Effector memory CD8-positive, alpha-beta T cell (primary cell): Measurements from ENCODE around the gene FCHO2.

Source experiments
- ATAC-seq: fragments of 150-1000 bp; cut with Tn5 transposase; replicated peaks from 2 replicates; pipeline ENCODE4 v1.10.0; 2021; ENCODE audit warnings: mild to moderate bottlenecking, moderate library complexity
- DNase-seq, 3 experiments: peaks; one replicate each; pipeline ENCODE4 v3.0.0; 2021
- H3K27ac Mint-ChIP-seq, 2 donors: one replicate each; pipeline ENCODE4 v1.8.0; 2022; ENCODE audit warnings: mild to moderate bottlenecking in 2 of 2, mixed read lengths in 2 of 2, moderate library complexity in 2 of 2
- H3K27me3 Mint-ChIP-seq, 2 donors: one replicate each; pipeline ENCODE4 v1.8.0; 2022; ENCODE audit warnings: mixed read lengths in 2 of 2
- H3K36me3 Mint-ChIP-seq: one replicate; pipeline ENCODE4 v1.8.0; 2022; ENCODE audit warnings: mild to moderate bottlenecking, moderate library complexity, mixed read lengths; ENCODE audit not compliant: insufficient read depth
- H3K4me1 Mint-ChIP-seq, 2 donors: one replicate each; pipeline ENCODE4 v1.8.0; 2022; ENCODE audit warnings: low read depth in 2 of 2, mixed read lengths in 2 of 2
- H3K4me3 Mint-ChIP-seq, 2 donors: one replicate each; pipeline ENCODE4 v1.8.0; 2022; ENCODE audit warnings: mild to moderate bottlenecking in 2 of 2, mixed read lengths in 2 of 2, moderate library complexity in 2 of 2
- H3K9me3 Mint-ChIP-seq, 2 donors: one replicate each; pipeline ENCODE4 v1.8.0; 2022; ENCODE audit warnings: mixed read lengths in 2 of 2

FCHO2 gene

GRCh38 chr5:73088026-73088425 is 132.2 kb downstream of the FCHO2 start:
- ATAC-seq = no peak
- Mint-ChIP-seq H3K27ac (no peak overlapping the region), H3K4me3 (no peak overlapping the region)

GRCh38 chr5:73093943-73094342 is 138.1 kb downstream of the FCHO2 start:
- ATAC-seq = no peak

More at GRCh38 chr5:73088026-73088425, 132.2 kb downstream of the FCHO2 start:
- H3K36me3 Mint-ChIP-seq = peaks cover 5% of the 10 kb centered on the region
- H3K9me3 Mint-ChIP-seq = no peaks in the 10 kb centered on the region
- no peak for DNase-seq
- no peaks in the 10 kb centered on the region for H3K4me1 Mint-ChIP-seq
- H3K27me3 Mint-ChIP-seq = no peaks in the 10 kb centered on the region

GRCh38 chr5:73094415-73094814 is 138.6 kb downstream of the FCHO2 start:
- Mint-ChIP-seq H3K27me3 (no peaks in the 10 kb centered on the region), H3K36me3 (no peaks in the 10 kb centered on the region), H3K27ac (no peak overlapping the region), H3K9me3 (no peaks in the 10 kb centered on the region), H3K4me3 (no peak overlapping the region), H3K4me1 (peaks cover 11 to 15% of the 10 kb centered on the region in 2 donors)
- ATAC-seq = no peak
- no peak for DNase-seq

More at GRCh38 chr5:73093943-73094342, 138.1 kb downstream of the FCHO2 start:
- H3K27ac Mint-ChIP-seq = no peak overlapping the region
- DNase-seq = no peak
- H3K36me3 Mint-ChIP-seq = no peaks in the 10 kb centered on the region
- H3K27me3 Mint-ChIP-seq = no peaks in the 10 kb centered on the region
- peaks cover 11 to 15% of the 10 kb centered on the region in 2 donors for H3K4me1 Mint-ChIP-seq
- no peak overlapping the region for H3K4me3 Mint-ChIP-seq
- no peaks in the 10 kb centered on the region for H3K9me3 Mint-ChIP-seq

GRCh38 chr5:73095564-73096238 is 139.9 kb downstream of the FCHO2 start:
- Mint-ChIP-seq H3K36me3 (no peaks in the 10 kb centered on the region), H3K4me3 (peak overlapping the region; percentile 20 to 43), H3K9me3 (no peaks in the 10 kb centered on the region), H3K4me1 (peaks cover 11 to 15% of the 10 kb centered on the region in 2 donors), H3K27me3 (no peaks in the 10 kb centered on the region), H3K27ac (peak overlapping the region; percentile 80 to 87)
- DNase-seq (no peak), ATAC-seq (peak; percentile 59)

GRCh38 chr5:73096239-73096575 is 140.4 kb downstream of the FCHO2 start:
- H3K27me3 Mint-ChIP-seq = no peaks in the 10 kb centered on the region
- no peaks in the 10 kb centered on the region for H3K36me3 Mint-ChIP-seq
- H3K27ac Mint-ChIP-seq = peak overlapping the region; percentile 80 to 87
- peak; percentile 93 for ATAC-seq
- peaks cover 11 to 15% of the 10 kb centered on the region in 2 donors for H3K4me1 Mint-ChIP-seq
- peak overlapping the region; percentile 20 to 43 for H3K4me3 Mint-ChIP-seq
- no peaks in the 10 kb centered on the region for H3K9me3 Mint-ChIP-seq
- DNase-seq = peak in 2 of 3 experiments; percentile 4 to 7

- no peak overlapping the region for H3K4me3 Mint-ChIP-seq
- H3K27ac Mint-ChIP-seq = no peak overlapping the region
- H3K36me3 Mint-ChIP-seq = no peaks in the 10 kb centered on the region
- peaks cover 11 to 15% of the 10 kb centered on the region in 2 donors for H3K4me1 Mint-ChIP-seq
- ATAC-seq = no peak
- no peaks in the 10 kb centered on the region for H3K9me3 Mint-ChIP-seq
- DNase-seq = no peak
- no peaks in the 10 kb centered on the region for H3K27me3 Mint-ChIP-seq
These were observed 141.9 kb downstream of the FCHO2 start for GRCh38 chr5:73097740-73098139.

- Mint-ChIP-seq H3K36me3 (no peaks in the 10 kb centered on the region), H3K4me1 (peaks cover 11 to 15% of the 10 kb centered on the region in 2 donors), H3K27me3 (peaks cover 0 to 12% of the 10 kb centered on the region in 2 donors), H3K4me3 (no peak overlapping the region), H3K9me3 (no peaks in the 10 kb centered on the region), H3K27ac (no peak overlapping the region)
- ATAC-seq (no peak), DNase-seq (no peak)
These were observed 144.3 kb downstream of the FCHO2 start for GRCh38 chr5:73100109-73100508.

- H3K27me3 Mint-ChIP-seq = peaks cover 5 to 18% of the 10 kb centered on the region in 2 donors
- no peak overlapping the region for H3K27ac Mint-ChIP-seq
- DNase-seq (no peak), ATAC-seq (no peak)
- H3K36me3 Mint-ChIP-seq = no peaks in the 10 kb centered on the region
- H3K4me1 Mint-ChIP-seq = no peaks in the 10 kb centered on the region
- H3K4me3 Mint-ChIP-seq = no peak overlapping the region
- no peaks in the 10 kb centered on the region for H3K9me3 Mint-ChIP-seq
These were observed 148.0 kb downstream of the FCHO2 start for GRCh38 chr5:73103870-73104299.

- Mint-ChIP-seq H3K4me3 (no peak overlapping the region), H3K27me3 (peaks cover 10 to 20% of the 10 kb centered on the region in 2 donors), H3K27ac (no peak overlapping the region), H3K36me3 (no peaks in the 10 kb centered on the region), H3K4me1 (no peaks in the 10 kb centered on the region), H3K9me3 (no peaks in the 10 kb centered on the region)
- ATAC-seq = no peak
- no peak for DNase-seq
These were observed 148.5 kb downstream of the FCHO2 start for GRCh38 chr5:73104326-73104725.

- Mint-ChIP-seq H3K9me3 (no peaks in the 10 kb centered on the region), H3K36me3 (no peaks in the 10 kb centered on the region), H3K27me3 (peaks cover 22 to 30% of the 10 kb centered on the region in 2 donors), H3K4me1 (no peaks in the 10 kb centered on the region), H3K4me3 (no peak overlapping the region), H3K27ac (no peak overlapping the region)
- ATAC-seq = no peak
- no peak for DNase-seq
These were observed 150.5 kb downstream of the FCHO2 start for GRCh38 chr5:73106335-73106734.

GRCh38 chr5:73110190-73110589 is 154.3 kb downstream of the FCHO2 start:
- no peak for DNase-seq
- Mint-ChIP-seq H3K9me3 (no peaks in the 10 kb centered on the region), H3K36me3 (no peaks in the 10 kb centered on the region), H3K4me3 (no peak overlapping the region), H3K27me3 (peaks cover 35 to 38% of the 10 kb centered on the region in 2 donors), H3K27ac (no peak overlapping the region), H3K4me1 (peaks cover 0 to 17% of the 10 kb centered on the region in 2 donors)
- ATAC-seq = no peak

- no peak overlapping the region for H3K4me3 Mint-ChIP-seq
- ATAC-seq (no peak), DNase-seq (no peak)
- peaks cover 36 to 41% of the 10 kb centered on the region in 2 donors for H3K27me3 Mint-ChIP-seq
- H3K9me3 Mint-ChIP-seq = no peaks in the 10 kb centered on the region
- no peak overlapping the region for H3K27ac Mint-ChIP-seq
- H3K36me3 Mint-ChIP-seq = no peaks in the 10 kb centered on the region
- H3K4me1 Mint-ChIP-seq = peaks cover 0 to 17% of the 10 kb centered on the region in 2 donors
These were observed 155.7 kb downstream of the FCHO2 start for GRCh38 chr5:73111536-73111935.

GRCh38 chr5:73112359-73112758 is 156.5 kb downstream of the FCHO2 start:
- no peaks in the 10 kb centered on the region for H3K9me3 Mint-ChIP-seq
- peaks cover 0 to 17% of the 10 kb centered on the region in 2 donors for H3K4me1 Mint-ChIP-seq
- no peaks in the 10 kb centered on the region for H3K36me3 Mint-ChIP-seq
- H3K4me3 Mint-ChIP-seq = no peak overlapping the region
- no peak overlapping the region for H3K27ac Mint-ChIP-seq
- ATAC-seq = no peak
- no peak for DNase-seq
- peaks cover 45 to 49% of the 10 kb centered on the region in 2 donors for H3K27me3 Mint-ChIP-seq

- Mint-ChIP-seq H3K36me3 (no peaks in the 10 kb centered on the region), H3K4me3 (no peak overlapping the region), H3K9me3 (no peaks in the 10 kb centered on the region), H3K27ac (no peak overlapping the region), H3K27me3 (peaks cover 43 to 45% of the 10 kb centered on the region in 2 donors), H3K4me1 (peaks cover 0 to 17% of the 10 kb centered on the region in 2 donors)
- peak; percentile 63 for ATAC-seq
- no peak for DNase-seq
These were observed 158.3 kb downstream of the FCHO2 start for GRCh38 chr5:73114044-73114688.
